GM18520 (cell line): Measurements from ENCODE around the gene NDUFA7.
"Not testable (repeated sequence)": the region's sequence is repeated elsewhere in the genome, so short reads cannot be mapped to it uniquely, and the experiment has no call there.

Source experiments
- ATAC-seq: cut with Tn5 transposase; IDR thresholded peaks from one replicate; pipeline ENCODE4 v1.9.1; 2021; ENCODE audit not compliant: unreplicated experiment

NDUFA7 gene

GRCh38 chr19:8342316-8342683 lies 21.1 kb upstream of the NDUFA7 start:
- no peak for ATAC-seq

DNA sequence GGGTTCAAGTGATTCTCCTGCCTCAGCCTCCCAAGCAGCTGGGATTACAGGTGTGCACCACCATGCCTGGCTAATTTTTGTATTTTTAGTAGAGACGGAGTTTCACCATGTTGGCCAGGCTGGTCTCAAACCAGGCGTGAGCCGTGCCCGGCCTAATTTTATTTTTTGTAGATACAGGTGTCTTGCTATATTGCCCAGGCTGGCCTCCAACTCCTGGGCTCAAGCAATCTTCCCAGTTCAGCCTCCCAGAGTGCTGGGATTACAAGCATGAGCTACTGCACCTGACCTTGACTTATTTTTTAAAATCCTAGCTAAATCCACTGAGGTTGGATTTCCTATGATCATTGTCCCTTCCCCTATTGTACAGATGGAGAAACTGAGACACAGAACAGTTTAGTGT lies 20.3 kb upstream of the NDUFA7 start:
- ATAC-seq = not testable (repeated sequence)

DNA sequence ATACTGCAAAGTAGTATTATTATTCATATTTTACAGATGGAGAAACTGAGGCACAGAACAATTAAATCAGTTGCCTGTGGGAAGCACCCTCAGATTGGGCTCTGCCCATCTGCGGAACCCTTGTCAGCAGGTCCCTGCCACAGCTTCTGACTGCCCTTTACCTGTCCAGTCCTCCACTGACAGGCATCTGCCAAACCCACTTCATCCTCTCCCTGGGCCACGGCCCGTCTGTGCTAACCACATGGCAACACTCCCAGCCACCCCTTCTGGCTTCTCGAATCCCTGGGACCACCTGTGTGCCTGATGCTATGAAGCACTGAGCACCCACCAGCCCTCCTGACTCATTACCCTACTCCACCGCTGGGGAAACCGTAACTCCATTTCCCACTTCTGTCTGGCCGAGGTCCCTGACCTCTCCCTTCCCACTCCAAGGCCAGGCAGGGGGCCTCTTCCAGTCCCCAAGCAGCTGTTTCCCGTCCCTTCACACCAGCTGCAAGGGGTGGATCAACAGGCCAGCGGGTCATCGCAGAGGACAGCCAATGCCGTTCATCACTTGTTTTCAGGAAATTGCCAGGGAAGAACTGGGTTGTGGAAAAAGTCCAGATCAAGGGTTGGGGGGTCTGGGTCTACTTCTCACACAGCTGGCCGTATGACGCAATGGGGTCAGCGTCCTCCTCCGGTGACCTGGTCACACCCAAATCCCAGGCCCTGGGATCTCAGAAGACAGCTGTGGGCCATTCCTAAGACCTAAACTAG lies 19.3 kb upstream of the NDUFA7 start:
- no peak for ATAC-seq

DNA sequence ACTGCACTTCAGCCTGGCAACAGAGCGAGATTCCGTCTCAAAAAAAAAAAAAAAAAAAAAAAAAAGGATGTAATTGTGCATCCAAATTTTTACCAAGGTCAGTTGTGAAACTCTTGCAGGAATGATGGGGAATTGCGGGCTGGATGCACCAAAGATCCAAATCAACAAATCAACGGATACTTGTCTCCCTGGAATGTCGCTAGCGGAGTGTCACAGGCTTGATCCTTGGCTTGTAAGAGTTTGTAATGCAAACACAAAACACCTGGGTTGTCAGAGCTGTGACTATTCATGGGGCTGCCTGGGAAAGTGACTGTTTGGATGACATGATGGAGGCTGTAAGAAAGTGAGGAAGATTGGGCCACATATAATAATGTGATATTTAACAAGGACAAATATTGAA lies 17.7 kb upstream of the NDUFA7 start:
- ATAC-seq = no peak

DNA sequence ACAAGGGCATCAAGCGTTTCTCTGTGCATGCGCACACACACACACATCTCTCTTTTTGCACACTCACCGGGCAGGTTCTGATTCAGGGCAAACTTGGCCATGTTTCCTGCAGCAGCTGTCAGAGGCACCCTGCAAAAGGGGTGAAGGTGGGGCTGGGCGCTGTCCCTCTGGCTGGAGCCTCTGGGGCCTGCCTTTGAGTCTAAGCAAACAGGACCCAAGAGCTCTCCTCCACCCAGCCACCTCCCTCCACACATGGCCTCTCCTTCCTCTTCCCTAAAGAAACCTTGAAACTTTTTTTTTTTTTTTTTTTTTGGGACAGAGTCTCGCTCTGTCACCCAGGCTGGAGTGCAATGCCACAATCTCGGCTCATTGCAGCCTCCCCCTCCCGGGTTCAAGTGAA lies 16.6 kb upstream of the NDUFA7 start:
- no peak for ATAC-seq

DNA sequence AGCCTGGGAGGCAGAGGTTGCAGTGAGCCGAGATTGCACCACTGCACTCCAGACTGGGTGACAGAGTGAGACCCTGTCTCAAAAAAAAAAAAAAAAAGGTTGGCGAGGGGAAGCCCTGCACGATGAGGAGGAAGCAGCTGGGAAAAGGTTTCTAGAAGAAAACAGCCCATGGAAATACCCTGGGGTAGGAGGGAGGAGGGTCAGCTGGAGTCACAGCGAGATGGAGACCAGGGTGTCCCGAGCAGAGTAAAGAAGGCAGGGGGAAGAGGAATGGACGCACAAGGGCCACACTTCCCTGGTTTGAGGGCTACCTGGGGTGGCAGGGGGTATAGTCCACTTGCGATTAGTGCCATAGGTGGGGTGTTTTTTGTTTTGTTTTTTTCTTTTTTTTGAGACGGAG lies 15.5 kb upstream of the NDUFA7 start:
- no peak for ATAC-seq

DNA sequence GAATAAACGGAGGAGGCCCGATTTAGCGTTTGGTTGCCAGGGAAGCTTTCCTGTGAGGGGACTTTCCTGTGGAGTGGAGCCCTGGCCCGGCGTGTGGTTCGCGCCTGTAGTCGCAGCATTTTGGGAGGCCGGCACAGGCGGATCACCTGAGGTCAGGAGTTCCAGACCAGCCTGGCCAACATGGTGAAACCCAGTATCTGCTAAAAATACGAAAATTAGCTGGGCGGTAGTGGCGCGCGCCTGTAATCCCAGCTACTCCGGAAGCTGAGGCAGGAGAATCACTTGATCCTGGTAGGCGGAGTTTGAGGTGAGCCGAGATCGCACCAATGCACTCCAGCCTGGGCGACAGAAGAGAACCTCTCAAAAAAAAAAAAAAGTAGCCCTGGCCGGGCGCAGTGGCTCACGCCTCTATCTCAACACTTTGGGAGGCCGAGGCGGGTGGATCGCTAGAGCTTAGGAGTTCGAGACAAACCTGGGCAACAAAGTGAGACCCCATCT lies 14.9 kb upstream of the NDUFA7 start:
- no peak for ATAC-seq

DNA sequence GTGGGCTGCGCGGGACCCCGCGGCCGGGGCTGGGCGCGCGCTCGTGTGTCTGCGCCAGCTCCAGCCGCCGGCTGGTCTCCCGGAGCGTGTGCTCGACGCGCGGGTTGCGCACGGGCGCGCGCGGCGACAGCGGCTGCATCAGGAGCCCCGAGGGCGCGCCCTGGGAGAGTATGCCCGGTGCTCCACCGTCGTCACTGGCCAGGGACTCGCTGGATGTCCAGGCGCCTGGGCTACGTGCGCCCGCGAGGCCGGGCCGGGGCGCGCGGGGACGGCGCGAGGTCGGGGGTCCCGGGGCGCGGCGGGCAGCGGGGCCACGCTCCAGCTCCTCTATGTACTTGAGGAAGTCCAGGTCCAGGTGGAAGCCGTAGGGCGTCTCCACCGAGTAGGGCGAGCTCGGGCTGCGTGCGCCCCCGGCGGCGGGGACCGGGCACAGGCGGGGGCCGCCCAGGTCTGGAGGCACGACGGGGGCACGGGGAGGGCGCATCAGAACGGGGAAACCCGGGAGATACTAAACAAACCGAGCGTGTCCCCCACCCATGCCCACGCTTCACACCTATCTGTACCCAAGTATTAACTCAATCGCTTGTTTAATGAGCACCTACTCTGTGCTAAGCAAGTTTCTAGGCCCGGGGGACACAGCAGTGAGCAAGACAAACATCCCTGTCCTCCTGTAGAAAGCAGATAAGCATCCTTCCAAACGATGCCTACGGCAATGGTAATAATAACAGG lies 14.3 kb upstream of the NDUFA7 start:
- no peak for ATAC-seq

GRCh38 chr19:8334458-8335342 lies 13.5 kb upstream of the NDUFA7 start:
- no peak for ATAC-seq

GRCh38 chr19:8333767-8334457 lies 12.7 kb upstream of the NDUFA7 start:
- ATAC-seq = no peak

GRCh38 chr19:8332976-8333766 lies 12.0 kb upstream of the NDUFA7 start:
- ATAC-seq = no peak

DNA sequence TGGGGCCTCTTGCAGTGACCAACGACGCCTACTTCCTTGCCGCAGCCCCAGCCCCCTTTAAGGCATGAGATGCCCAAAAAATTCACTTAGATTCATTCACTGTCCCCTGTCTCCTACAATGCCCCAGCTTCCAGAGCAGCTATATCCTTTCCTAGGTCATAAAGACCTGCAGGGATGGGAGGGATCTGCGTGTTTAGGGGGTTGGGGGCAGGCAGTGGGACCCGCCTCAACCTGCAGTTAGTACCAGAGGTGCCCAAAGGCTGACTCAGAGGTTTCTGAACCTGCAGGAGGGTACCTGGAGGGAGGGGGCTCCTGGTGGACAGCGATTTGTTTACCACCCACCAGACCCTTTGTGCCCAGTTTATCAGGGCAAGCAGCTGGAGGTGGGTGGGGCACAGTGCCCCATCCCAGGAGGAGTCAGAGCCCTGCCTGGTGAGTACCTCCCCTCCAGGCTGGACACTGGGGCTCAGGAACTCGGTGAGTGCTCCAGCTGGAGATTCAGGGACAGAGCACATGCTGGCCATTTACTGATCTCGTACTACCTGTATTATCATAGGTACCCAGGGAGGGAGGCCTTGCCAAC lies 10.2 kb upstream of the NDUFA7 start:
- no peak for ATAC-seq

- no peak for ATAC-seq
Observed at GRCh38 chr19:8329996-8330395, 8.8 kb upstream of the NDUFA7 start.

DNA sequence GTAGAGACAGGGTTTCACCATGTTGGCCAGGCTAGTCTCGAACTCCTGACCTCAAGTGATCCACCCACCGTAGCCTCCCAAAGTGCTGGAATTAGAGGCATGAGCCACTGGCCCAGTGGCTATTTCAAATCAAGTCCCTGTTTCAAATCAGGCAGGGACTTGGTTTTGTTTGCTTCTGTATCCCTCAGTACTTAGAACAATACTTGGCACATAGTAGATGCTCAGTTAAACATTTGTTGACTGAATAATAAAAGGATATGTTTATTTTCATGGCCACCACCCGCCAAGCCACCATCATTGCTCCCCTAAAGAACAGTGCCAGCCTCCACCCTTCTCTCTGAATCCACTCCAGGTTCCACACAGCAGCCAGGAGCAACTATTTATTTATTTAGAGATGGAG lies 4.3 kb upstream of the NDUFA7 start:
- no peak for ATAC-seq

- no peak for ATAC-seq
Observed at GRCh38 chr19:8324186-8325050, 3.2 kb upstream of the NDUFA7 start.

DNA sequence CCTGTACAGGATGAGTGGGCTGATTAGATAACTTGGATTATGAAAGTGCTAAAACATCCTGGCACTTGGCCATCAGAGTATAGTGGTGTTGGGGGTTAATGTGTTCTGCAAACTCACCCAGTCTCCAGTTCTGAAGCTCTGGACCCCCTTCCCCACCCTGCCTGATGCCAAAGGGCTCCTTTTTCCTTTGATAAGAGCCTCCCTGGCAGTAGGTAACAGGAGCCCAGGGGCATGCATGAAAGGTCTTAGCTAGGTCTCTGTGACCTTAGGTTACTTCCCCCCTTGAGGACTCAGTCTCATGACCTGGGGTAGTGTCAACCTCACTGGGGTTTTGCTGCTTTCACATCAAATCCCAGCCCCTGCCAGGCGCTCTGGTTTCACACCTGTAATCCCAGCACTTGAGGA lies 2.6 kb upstream of the NDUFA7 start:
- ATAC-seq = no peak

DNA sequence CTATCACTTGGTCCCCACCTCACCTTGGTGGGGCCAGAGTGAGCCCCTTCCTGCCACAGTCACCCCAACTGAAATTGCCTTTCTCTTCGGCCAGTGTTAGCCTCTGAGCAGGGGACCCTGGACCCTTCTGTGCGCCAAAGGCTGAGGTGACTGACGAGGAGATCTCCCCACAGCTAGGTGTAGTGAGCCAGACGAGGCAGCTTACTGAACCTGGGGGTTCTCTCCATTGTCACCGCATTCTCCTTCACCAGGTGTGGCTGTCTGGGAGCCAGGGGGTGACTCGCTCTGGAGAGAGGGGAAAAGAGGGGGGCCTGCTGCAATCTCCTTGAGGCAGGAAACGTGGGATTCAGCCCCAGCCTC lies 1.4 kb upstream of the NDUFA7 start:
- no peak for ATAC-seq

- no peak for ATAC-seq
Observed at GRCh38 chr19:8321986-8322637, 937 bp upstream of the NDUFA7 start.
